Psoas muscle (tissue), 8 donors: Measurements from ENCODE around the gene CTSO. TPM values are rescaled to one million over a fixed set of nuclear protein-coding genes. Genes with fewer than 3 reads are reported as not detected.
A peak's percentile ranks its signal among the peaks of the same experiment; 100 is the strongest.

Source experiments
- ATAC-seq, 4 donors: fragments of 200-7000 bp; cut with Tn5 transposase; one replicate each; pipeline ENCODE4 v1.9.1; 2020; ENCODE audit warnings: moderate library complexity in 3 of 4, mild to moderate bottlenecking in 2 of 4
- DNase-seq, 2 donors: peaks; one replicate each; pipeline ENCODE4 v3.0.0-alpha.2; 2020
- H3K27ac ChIP-seq: fragments of 200-600 bp; one replicate; pipeline ENCODE4 v1.8.0; 2022
- H3K27me3 ChIP-seq, 3 donors: fragments of 200-600 bp in 1 of 3; one replicate each; pipeline versions ENCODE4 v1.6.1 to v1.8.0; 2013 to 2022; ENCODE audit warnings: low read length in 2 of 3, mild to moderate bottlenecking in 2 of 3, moderate library complexity in 1 of 3; ENCODE audit not compliant: insufficient read depth in 3 of 3
- H3K36me3 ChIP-seq, 2 donors: fragments of 200-600 bp in 1 of 2; one replicate each; pipeline versions ENCODE4 v1.6.1 to v1.8.0; 2013 to 2022; ENCODE audit warnings: low read depth in 1 of 2, mild to moderate bottlenecking in 1 of 2, moderate library complexity in 1 of 2; ENCODE audit not compliant: insufficient read depth in 1 of 2
- H3K4me1 ChIP-seq: fragments of 200-600 bp; one replicate; pipeline ENCODE4 v1.8.0; 2022
- H3K4me3 ChIP-seq: fragments of 200-600 bp; one replicate; pipeline ENCODE4 v1.8.0; 2022; ENCODE audit warnings: mild to moderate bottlenecking
- H3K9me3 ChIP-seq: fragments of 200-600 bp; one replicate; pipeline ENCODE4 v1.8.0; 2022
- WGBS, 3 donors: extraction: QIAGEN DNeasy Blood & Tissue Kit; methylation state at CpG; one replicate each; pipeline versions ENCODE4 v1.1.6 to v1.1.7; 2013; 5-methylcytosine and 5-hydroxymethylcytosine counted together
- intact Hi-C, 2 donors: fragments of 100-400 bp; cut with DNase I; formaldehyde crosslinking; loops; one replicate each; pipeline versions ENCODE4 v1.11.0 to v1.14.2; 2022
- polyA plus RNA-seq, 3 donors: library from polyadenylated mRNA; stranded (reverse); fragments of 200-250 nt; gene quantifications; one replicate each; pipeline ENCODE4 v1.2.3, GENCODE V29; 2013
- total RNA-seq, 4 donors: library from RNA; stranded (reverse); fragmentation: NEBNext Ultra II Directional in 2 of 4; extraction: Animal tissue kit (Norgen Biotek cat#: 25700) in 2 of 4; gene quantifications; one replicate each; pipeline versions ENCODE4 v1.2.1 to v1.2.4, GENCODE V29; 2021 to 2023
- TF ChIP-seq, protein P1 (sequence below): fragments of 200-600 bp; IDR thresholded peaks from one replicate; pipeline ENCODE4 v1.8.0; 2022; ENCODE audit warnings: antibody characterized with exemption
- donor health status: healthy with polysubstance abuse.
- donor health status: DM: no; HTN: no; CAD: no; lungs with moderate emphysema.
- donor health status: Bipolar disorder and iron deficiency.
- donor health status: healthy.
- donor health status: DM: yes; HTN: yes; CAD: no.
- donor health status: DM: no; HTN: no; CAD: no.
- donor health status: DM: no; HTN: no; CAD: no.
- donor health status: DM: yes; HTN: yes; CAD: no.

CTSO gene
- total and polyA plus RNA-seq, 7 donors, result 2.0 to 4.2 (median 3.0) TPM

DNA sequence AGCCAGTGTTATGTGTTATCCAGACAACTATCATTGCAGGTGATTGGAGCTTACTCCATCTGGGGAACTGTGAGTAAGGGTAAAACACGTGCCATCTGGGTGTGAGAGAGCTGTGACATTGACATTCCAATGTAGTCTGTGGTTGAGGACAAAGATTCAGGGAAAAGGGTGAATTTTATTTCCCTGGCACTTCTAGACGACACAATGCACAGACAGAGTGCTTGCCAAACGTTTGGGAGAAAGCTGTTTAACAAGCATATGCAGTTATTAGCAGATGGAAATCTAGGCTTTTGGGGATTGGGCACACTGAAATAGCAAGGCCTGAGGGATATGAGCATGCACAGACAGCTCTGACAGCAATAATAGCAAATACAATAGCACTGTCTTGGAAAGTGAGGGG, 21.3 kb upstream of the CTSO start:
- Histone ChIP-seq H3K36me3 (no peaks in the 10 kb centered on the region), H3K4me3 (no peak overlapping the region), H3K4me1 (no peaks in the 10 kb centered on the region), H3K9me3 (no peaks in the 10 kb centered on the region), H3K27me3 (peaks cover 0 to 3% (median 0%) of the 10 kb centered on the region in 3 donors), H3K27ac (no peak overlapping the region)
- 7 to 24% (median 16%) methylated on average over 3 of the region's 3 CpGs for WGBS, 3 donors
- TF ChIP-seq, protein P1, sequence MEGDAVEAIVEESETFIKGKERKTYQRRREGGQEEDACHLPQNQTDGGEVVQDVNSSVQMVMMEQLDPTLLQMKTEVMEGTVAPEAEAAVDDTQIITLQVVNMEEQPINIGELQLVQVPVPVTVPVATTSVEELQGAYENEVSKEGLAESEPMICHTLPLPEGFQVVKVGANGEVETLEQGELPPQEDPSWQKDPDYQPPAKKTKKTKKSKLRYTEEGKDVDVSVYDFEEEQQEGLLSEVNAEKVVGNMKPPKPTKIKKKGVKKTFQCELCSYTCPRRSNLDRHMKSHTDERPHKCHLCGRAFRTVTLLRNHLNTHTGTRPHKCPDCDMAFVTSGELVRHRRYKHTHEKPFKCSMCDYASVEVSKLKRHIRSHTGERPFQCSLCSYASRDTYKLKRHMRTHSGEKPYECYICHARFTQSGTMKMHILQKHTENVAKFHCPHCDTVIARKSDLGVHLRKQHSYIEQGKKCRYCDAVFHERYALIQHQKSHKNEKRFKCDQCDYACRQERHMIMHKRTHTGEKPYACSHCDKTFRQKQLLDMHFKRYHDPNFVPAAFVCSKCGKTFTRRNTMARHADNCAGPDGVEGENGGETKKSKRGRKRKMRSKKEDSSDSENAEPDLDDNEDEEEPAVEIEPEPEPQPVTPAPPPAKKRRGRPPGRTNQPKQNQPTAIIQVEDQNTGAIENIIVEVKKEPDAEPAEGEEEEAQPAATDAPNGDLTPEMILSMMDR, result no peak
- ATAC-seq (no peak), DNase-seq (no peak)
- intact Hi-C loops, result no loop called here

GRCh38 chr4:155974476-155974749, 20.7 kb upstream of the CTSO start:
- Histone ChIP-seq H3K4me1 (no peaks in the 10 kb centered on the region), H3K36me3 (no peaks in the 10 kb centered on the region), H3K4me3 (no peak overlapping the region), H3K27ac (no peak overlapping the region), H3K9me3 (no peaks in the 10 kb centered on the region), H3K27me3 (peaks cover 0 to 3% (median 0%) of the 10 kb centered on the region in 3 donors)
- DNase-seq (no peak), ATAC-seq (no peak)
- 63 to 80% (median 64%) methylated on average over 1 of the region's 1 CpG for WGBS, 3 donors
- TF ChIP-seq, protein P1, result no peak
- intact Hi-C loops, result no loop called here

- DNase-seq (no peak), ATAC-seq (no peak)
- Histone ChIP-seq H3K4me3 (no peak overlapping the region), H3K9me3 (no peaks in the 10 kb centered on the region), H3K27me3 (peaks cover 0 to 3% (median 0%) of the 10 kb centered on the region in 3 donors), H3K36me3 (no peaks in the 10 kb centered on the region), H3K4me1 (no peaks in the 10 kb centered on the region), H3K27ac (no peak overlapping the region)
- intact Hi-C loops, result no loop called here
- TF ChIP-seq, protein P1, result no peak
- whole genome bisulfite sequencing, 3 donors, result 59 to 62% (median 61%) methylated on average over 8 of the region's 8 CpGs
Measured at GRCh38 chr4:155973639-155974475, 20.2 kb upstream of the CTSO start.

GRCh38 chr4:155972098-155972497, 18.4 kb upstream of the CTSO start:
- TF ChIP-seq, protein P1, result peak; percentile 27
- Histone ChIP-seq H3K9me3 (no peaks in the 10 kb centered on the region), H3K4me1 (no peaks in the 10 kb centered on the region), H3K4me3 (no peak overlapping the region), H3K36me3 (no peaks in the 10 kb centered on the region), H3K27ac (no peak overlapping the region), H3K27me3 (peaks cover 0 to 3% (median 0%) of the 10 kb centered on the region in 3 donors)
- DNase-seq (no peak), ATAC-seq (peak in 1 of 4 donors; percentile 48)
- intact Hi-C loops, result no loop called here
- WGBS, 3 donors, result 38 to 52% (median 44%) methylated on average over 4 of the region's 4 CpGs
